ENCODE measurements around the gene GSTK1. TPM values are rescaled to one million over a fixed set of nuclear protein-coding genes. Genes with fewer than 3 reads are reported as not detected.

GSTK1 gene
- total and polyA plus RNA-seq, 9 of the 15 experiments (the other 6 are each of a cell fraction or from before 2014, with no cell fraction given) = 155 to 441 (median 233) TPM

- Histone ChIP-seq H4K20me1 (replicated peaks; ENCODE audit: control insufficient read depth, insufficient read depth, low read length) (peaks cover 4% of the 10 kb centered on the region; the same call in 1 of the 2 replicates), H3K4me1 (replicated peaks in 1 of 2; ENCODE audit: control insufficient read depth in 2 of 2, insufficient read depth in 2 of 2, low read length in 2 of 2) (peaks cover 0 to 16% of the 10 kb centered on the region in 2 experiments; a peak in 2 of 5 replicates), H3K27ac (ENCODE audit: extremely low read depth, low read depth, low read length) (no peak overlapping the region), H3K9ac (ENCODE audit: insufficient read depth in 1 of 2, low read depth in 2 of 2, low read length in 2 of 2) (no peak overlapping the region), H3K4me2 (ENCODE audit: insufficient read depth, low read length) (no peak overlapping the region), H3K79me2 (ENCODE audit: control insufficient read depth, insufficient read depth, low read length) (0 out of 3 replicates have a peak, but pooled peaks cover 13% of the 10 kb centered on the region), H3K36me3 (ENCODE audit: control insufficient read depth, insufficient read depth, low read length) (peaks cover 97% of the 10 kb centered on the region), H3K9me3 (replicated peaks; ENCODE audit: control insufficient read depth, insufficient read depth, low read depth, low read length) (no peaks in the 10 kb centered on the region), H3K27me3 (ENCODE audit: control insufficient read depth in 2 of 2, insufficient read depth in 2 of 2, low read length in 2 of 2) (no peaks in the 10 kb centered on the region), H2AFZ (ENCODE audit: low read depth, low read length) (no peak overlapping the region), H3K4me3 (no peak overlapping the region), H3K9me1 (ENCODE audit: control insufficient read depth, insufficient read depth, low read length) (no peaks in the 10 kb centered on the region)
- intact Hi-C loops (cut with micrococcal nuclease) (no loop called here), in situ Hi-C loops (cut with MboI) (loop anchor here (10.0 kb wide), 2 partner anchors 55 to 285 kb away; no protein-coding TSS in a partner anchor)
- peak; percentile 56 for FAIRE-seq
- BruUV-seq (replicated peaks) = no TSS peak
- CTCF ChIA-PET (ENCODE audit: low intra/inter-chr PET ratio) = interaction anchor here (0.6 to 1.2 kb wide), 4 partner anchors 57 to 716 kb away, joined by 3 to 5 read pairs (median 4); no protein-coding TSS in a partner anchor
- POLR2A ChIA-PET = interaction anchor here (1.0 to 1.6 kb wide), 4 partner anchors 10 to 60 kb away, joined by 3 to 6 read pairs (median 5); partner anchors contain the start of genes CASP2 and CLCN1
- 75% methylated on average over 8 of the region's 8 CpGs for WGBS (ENCODE audit: insufficient coverage, low coverage, missing lambda C conversion rate)
- peak; percentile 90 for ATAC-seq
- peak; percentile 61 to 67 (median 63) for DNase-seq (ENCODE audit: extremely low read depth in 1 of 4, low spot score in 3 of 4)
- peak; percentile 48 for TF ChIP-seq SMC3 (conservative IDR thresholded peaks at IDR 0.05; ENCODE audit: insufficient read depth, low read depth, low read length)
- TF ChIP-seq PKNOX1 (IDR thresholded peaks at IDR 0.05) = 0 out of 2 replicates have a peak, but pooled peaks have one; percentile 14
- no peak for TF ChIP-seq HOMEZ (CRISPR knock-in tag; IDR thresholded peaks at IDR 0.05)
- 0 out of 2 replicates have a peak, but pooled peaks have one; percentile 22 for TF ChIP-seq POLR2AphosphoS5 (IDR thresholded peaks at IDR 0.05; ENCODE audit: control insufficient read depth, insufficient read depth, low read depth, low read length)
- no peak for TF ChIP-seq PPARD (CRISPR knock-in tag; IDR thresholded peaks at IDR 0.05)
- TF ChIP-seq NR4A1 (CRISPR knock-in tag; IDR thresholded peaks at IDR 0.05) = no peak
- no peak for TF ChIP-seq NR4A1 (tag; IDR thresholded peaks at IDR 0.05)
- TF ChIP-seq CTCF (IDR thresholded peaks at IDR 0.05 in 2 of 3, conservative IDR thresholded peaks at IDR 0.05 in 1 of 3; ENCODE audit: insufficient read depth in 2 of 3, low read depth in 1 of 3, low read length in 3 of 3) = peak; percentile 77 to 87 (median 83)
- TF ChIP-seq CTCFL (IDR thresholded peaks at IDR 0.05; ENCODE audit: borderline replicate concordance, insufficient read depth, low read depth, low read length, poor library complexity, severe bottlenecking) = peak; percentile 74
- TF ChIP-seq RAD21 (CRISPR knock-in tag; conservative IDR thresholded peaks at IDR 0.05 in 1 of 2, IDR thresholded peaks at IDR 0.05 in 1 of 2) = peak in 1 of 2 experiments; percentile 49; a peak in 2 of 4 replicates
These were observed 36.6 kb downstream of the GSTK1 start for GRCh38 chr7:143299840-143300239.

Measured in K562 (cell line).